HG03280 (cell line): ENCODE measurements around the gene PSAT1.

Experiments used
- ATAC-seq: cut with Tn5 transposase; IDR thresholded peaks from one replicate; pipeline ENCODE4 v1.9.1; 2021; ENCODE audit warnings: mild to moderate bottlenecking, moderate library complexity; ENCODE audit not compliant: unreplicated experiment

Gene PSAT1

DNA sequence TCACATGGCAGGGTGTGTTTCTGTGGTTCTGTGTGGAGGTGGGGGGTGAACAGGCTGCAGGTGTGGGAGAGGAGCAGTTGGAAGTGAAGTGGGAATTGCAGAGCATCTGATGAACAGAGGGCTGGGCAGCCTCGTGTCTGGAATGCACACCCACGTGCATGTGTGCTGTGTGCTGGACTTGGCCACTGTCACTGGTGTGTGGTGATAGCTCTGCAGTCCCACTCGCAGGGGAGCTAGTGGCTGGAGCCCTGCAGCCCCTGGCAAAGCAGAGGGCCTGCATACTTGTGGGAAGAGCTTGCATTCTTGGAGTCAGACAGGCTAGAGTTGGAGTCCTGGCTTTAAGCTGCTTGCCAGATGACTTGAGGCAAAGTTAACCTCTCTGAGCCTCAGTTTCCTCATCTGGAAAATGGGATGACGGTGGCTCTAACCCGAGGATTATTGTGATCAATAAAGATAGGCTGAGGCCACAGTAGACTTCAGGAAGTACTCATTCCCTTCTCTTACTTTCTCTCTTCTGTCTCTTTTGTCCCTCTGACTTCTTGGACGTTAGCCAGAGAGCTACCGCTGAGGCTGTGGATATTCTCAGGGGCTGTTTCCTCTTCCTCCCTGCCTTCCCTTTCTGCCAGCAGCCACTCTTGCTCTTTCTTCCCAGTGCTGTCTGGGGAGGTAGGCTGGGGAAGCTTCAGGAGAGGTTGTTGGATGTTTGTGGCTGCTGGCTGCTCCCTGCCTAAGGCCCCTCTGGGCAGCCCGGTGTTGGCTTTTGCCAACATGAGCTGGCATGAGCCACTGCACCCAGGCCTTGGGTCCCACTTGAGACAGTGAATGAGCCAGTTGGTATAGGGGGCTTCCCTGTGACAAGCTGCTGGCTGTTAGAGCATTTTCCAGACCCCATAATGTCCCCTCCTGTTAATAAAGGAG lies 18.3 kb downstream of the PSAT1 start:
- ATAC-seq = no peak

DNA sequence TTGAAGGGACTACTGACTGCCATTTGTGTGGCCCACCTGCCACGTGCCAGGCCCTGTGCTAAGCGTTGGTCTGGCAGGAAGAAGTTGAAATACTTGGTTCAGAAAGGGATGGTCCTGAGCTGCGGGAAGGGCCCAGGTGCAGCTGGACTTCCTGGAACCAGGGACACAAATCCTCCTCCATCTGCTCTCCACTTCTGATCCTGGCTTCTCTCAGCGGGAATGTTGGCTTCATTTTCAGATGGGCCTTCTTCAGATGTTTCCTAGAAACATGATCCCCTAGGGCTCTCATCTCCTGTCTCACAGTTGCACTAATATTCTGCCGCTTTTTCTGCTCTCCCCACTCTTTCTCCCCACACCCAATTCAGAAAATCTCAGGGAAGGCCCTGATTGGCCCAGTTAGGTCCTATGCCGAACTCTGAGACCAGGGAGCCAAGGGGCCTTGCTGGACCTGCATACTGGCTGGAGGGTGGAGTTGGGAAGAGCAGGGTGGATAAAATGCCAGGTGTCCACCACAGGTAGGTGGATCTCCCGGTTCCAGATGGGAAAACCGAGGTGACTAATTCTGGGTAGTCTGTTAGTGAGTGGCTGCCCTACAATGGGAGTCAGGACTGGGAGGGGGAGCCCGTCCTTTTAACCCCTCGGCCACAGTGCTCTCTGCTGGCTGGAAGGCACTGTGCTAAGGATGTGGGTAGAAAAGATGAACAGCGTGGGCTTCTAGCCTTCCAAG lies 19.4 kb downstream of the PSAT1 start:
- ATAC-seq = no peak

DNA sequence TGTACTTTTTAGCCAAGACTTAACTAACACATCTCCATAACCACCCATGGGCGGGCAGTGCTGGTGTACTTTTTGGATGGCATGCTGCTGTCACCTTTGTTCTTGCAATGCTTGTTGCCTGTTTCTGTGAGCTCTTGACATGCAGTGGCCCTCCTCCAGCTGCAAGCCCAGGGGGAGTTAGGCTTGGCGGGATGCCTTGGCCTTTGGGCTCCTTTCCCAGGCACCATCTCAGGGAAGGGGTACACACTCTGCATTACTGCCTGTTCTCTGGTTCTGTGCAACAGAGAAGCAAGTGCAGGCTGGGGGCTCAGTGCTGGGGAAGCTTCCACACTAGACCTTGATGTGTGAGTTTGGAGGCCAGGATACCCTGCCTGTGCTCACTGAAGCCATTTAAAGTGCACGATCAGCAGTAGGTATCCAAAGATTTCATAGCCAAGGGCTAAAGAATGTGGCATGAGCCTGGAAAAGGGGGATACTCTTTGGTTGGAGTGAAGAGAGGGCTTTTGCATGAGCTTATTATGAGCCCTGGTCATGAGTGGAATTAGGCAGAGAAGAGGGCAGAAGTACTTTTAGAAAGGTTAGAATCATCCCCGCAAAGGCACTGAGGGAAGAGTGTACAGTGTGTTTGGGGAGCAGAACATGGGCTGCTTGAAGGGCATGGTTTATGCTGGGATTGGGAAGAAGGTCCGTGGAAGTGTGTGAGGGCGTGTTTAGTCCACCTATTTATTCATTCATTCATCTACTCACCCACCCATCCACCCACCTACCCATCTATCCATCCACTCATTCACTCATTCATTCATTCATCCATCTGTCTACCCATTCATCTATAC lies 22.5 kb downstream of the PSAT1 start:
- no peak for ATAC-seq

DNA sequence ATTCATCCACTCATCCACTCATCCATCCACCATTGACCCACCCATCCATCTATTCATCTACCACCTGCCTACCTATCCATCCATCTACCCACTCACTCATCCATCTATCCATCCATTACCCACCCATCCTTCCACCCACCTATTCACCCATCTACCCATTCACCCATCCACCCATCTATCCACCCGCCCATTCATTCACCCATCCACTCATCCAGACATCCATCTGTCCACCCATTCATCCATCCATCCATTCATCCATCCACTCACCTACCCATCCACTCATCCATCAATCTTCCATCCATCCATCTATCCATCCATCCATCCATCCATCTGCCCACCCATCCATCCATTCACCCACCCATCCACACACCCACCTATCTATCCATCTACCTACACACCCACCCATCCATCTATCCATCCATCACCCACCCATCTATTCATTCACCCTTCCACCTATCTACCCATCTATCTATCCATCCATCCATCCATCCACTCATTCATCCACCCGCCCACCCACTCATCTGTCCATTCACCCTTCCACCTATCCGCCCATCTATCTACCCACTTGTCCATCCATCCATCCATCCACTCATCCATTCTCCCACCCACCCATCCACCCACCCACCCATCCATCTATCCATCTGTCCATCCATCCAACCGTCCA lies 23.2 kb downstream of the PSAT1 start:
- no peak for ATAC-seq

DNA sequence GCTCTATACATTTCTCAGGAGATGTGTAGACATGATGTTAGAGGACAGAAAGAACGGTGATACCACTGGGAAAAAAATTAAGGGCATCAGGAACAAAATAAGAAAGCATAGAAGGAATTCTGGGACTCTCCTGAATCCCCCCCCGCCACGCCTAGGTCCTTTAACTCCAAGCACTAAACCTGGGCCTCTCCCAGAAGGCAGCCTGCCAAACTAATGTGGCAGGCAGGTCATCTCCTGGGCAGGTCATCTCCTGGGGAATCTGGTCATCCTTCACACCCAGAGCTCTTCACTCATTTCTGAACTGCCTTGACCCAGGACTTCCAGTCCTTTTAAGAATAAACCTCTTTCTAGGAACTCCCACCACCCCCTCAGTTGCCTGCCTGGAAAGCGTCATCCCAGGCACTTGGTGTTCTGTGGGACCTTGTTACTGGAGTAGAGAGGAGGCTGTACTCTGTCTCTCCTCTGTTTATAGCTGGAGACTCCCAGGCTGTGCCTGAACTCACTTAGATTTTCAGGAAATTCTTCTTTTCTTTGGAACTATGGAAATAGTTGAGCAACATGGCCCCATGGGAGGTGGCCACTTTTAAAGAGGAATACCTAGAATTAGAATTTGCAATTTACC lies 24.1 kb downstream of the PSAT1 start:
- no peak for ATAC-seq

DNA sequence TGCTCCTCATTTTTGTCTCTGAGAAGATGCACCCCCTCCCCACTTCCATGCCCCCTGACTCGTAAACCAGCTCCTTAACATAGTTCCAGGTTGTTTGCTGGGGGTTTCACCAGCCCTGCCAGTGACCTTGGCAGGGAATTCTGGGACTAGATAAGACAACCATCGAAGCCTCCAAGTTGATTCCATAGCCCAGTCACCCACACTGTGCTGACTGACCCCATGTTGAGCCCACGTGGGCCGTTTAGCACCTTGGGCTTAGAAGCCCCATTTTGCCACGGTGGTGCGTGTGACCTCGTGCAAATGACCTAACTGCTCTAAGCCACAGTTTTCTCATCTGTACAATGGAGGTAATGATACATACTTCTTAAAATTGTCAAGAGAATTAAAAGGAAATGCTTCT lies 24.6 kb downstream of the PSAT1 start:
- no peak for ATAC-seq

DNA sequence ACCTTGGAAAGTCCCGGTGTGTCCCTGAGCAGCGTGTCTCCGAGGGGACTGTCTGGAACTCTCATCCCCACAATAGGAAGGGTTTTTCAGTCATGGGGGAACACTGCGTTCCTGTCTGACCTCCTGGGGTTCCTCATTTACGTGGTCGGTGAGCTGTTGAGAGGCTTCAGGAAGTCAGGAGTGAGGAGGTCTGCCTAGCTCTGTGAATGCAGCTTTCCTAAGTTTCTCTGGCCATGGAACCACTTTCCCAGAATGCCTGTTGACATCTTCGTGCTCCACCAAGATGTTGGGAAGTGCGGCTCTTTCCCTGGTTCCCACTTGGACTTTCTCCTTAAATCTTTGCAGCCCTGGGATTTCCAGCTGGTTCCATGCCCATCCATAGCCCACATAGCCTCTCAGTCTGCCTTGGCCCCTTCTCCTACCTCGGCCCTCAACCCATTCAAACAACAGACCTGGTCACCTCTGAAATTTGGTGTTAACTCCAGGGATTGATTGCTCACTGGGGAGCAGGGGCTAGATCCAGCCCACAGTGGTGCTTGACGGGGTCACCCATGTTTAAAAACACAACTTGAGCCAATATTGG lies 27.2 kb downstream of the PSAT1 start:
- no peak for ATAC-seq

DNA sequence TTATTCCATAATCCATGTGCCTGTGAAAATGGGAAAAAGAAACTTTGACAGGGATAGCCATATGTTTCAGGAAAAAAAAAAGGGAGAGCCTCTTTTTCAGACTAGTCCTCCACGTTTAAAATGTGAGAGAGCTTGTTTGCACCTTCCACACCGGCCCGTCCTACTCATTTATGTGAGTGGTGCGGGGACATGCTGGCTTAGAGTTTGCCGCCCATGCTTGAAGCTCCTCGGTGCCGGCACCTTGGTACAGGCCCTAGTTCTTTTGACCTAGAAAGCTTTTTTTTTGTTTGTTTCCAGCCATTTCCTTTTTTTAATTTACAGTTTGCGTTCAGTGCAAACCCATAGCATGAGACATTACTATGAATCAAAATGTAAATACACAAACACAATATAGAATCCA lies 27.8 kb downstream of the PSAT1 start:
- no peak for ATAC-seq

DNA sequence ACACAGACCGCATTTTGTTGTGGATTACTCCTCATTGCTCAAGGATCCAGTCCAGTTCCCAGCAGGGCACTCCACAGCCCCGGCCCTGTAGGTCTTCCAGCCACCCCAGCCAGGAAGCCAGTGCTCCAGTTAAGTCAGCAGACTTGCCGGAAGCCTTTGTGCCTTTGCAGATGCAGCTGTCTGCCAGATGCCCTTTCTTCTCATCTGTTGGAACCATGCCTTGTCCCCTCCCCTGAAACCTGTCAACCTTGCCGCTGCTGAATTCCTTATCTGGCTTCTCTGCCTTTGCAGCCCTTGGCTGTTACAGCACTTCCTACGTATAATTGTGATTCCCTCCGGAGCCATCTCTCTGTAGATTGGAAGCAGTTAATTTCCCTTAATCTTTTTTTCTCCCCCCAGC lies 28.4 kb downstream of the PSAT1 start:
- ATAC-seq = no peak

DNA sequence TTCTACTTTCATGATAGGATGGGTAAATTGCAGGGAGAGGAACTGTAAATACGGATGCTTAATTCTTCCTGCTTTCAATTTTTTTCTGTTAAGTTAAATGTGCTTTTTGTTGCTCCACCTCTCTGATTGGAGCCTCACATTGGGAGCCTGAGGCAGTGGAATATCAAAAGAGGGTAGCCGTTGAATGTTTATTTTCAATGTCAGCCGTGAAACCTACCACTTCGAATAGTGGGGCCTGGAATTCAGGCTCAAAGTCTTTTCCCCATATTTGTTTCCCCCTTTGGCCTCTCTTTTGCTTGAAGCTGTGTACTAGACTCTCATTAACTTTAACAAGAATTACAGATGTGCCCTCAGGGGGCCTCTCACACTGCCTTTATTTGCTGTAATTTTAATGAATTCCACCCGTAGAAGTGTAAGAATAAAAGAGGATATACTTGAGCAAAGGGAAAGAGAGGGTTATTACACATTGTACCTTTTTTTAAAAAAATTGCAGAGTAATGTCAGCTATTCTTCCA lies 29.0 kb downstream of the PSAT1 start:
- no peak for ATAC-seq

DNA sequence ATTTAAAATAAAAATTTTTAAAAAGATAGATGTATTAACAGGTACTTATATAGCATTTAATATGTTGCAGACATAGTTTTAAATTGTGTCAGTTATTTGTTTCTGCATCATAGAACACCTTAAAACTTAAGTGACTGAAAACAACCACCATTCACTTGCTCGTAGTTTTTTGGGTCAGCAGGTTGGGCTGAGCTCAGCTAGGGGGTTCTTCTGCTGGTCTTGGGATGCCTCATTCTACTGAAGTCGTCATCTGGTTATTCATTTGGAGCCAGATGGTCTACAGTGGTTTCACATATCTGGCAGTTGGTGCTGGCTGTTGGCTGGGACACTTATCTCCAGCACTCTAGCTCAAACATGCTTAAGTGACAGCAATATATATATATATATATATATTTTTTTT lies 29.6 kb downstream of the PSAT1 start:
- ATAC-seq = no peak

DNA sequence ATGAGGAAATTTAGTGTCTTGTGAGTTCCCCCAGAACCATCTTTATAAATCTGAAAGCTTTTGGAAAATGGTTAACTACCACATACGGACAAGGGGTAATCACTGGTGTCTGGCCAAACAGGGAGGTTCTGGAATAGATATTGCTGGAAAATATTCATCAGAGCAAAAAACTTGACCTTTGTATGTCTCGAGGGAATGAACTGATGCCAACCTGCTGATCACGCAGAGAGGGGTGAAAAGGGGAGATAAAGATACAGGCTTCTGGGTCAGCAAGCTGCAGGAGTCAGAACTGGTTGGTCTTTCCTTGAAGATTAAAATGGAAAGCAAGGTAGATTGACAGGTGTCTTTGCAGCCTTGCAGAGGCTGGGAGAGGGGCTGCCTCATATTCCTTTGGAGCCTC lies 35.5 kb downstream of the PSAT1 start:
- ATAC-seq = no peak

DNA sequence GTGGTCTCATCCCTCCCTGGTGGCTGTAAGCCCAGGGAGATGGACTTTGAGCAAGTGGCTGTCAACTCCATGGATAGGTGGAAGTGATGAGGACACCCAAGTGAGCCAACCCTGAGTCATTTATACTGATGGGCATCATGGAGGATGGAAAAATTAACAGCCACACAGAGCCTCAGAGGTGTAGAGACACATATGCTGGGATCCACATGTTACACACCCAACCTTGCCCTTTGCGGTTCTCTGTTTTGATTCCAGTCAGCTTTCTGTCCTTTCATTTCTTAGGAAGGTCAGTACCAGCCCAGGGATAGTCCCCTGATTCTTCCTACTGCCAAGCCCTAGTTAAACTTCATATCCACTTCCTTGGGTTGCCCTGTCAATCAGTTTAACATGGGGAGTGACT lies 51.9 kb downstream of the PSAT1 start:
- ATAC-seq = no peak

DNA sequence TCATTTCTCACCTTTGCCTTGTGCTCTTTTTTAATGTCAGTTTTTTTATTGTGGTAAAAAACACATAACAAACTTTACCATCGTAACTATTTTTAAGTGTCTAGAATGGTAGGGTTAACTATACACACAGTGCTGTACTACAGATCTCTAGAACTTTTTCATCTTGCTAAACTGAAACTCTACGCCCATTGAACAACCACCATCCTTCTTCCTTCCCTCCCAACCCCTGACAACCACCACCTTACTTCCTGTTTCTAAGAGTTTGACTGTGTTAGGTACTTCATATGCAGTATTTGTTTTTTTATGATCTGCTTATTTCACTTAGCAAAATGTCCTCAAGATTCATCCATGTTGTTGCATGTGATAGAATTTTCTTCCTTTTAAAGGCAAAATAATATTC lies 54.9 kb downstream of the PSAT1 start:
- ATAC-seq = no peak

DNA sequence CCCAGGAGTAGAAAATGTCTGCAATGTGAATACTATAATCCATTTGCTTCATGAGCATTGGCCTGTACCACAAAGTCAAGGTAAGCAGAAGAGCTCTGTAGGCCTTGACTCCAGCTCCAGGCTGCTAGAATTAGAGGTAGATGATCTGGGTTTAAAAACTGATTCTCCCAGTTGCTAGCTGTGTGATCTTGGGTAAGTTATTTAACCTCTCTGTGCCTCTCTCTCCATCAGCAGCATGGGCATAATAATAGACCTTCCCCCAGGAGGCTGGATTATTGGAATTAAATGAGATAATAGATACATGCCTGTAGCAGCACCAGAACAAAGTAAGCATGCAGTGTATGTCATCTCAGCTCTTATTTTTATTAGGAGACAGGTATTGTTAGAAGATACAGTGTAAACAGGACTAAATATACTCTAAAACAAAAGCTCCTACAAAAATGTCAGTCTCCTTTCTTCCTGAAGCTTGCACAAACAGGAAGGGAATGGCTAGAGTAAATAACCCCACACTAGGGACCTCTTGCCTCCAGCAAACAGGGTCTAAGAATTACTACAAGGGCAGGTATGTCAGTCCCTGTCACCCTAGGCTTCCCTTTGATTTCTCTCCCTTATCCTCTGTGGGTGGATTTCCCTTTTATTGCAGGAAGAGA lies 57.5 kb downstream of the PSAT1 start:
- ATAC-seq = no peak

DNA sequence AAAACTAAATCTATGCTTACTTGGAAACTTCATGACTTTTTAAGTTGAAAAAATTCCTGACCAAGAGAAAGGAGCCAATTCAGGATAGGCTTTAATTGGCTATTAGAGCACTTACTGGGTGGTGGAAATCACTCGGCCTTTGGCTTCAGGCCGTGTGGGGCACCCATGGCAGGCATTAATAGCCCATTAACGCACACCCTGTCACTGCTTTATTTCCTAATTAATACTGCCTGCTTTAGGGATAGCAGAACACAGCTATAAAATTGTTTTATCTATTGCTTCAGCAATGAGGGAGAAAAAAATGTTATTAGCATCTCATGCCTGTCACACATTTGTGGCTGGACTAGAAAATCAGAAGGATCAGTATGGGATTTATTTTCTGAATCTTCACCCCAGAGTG lies 58.1 kb downstream of the PSAT1 start:
- no peak for ATAC-seq

DNA sequence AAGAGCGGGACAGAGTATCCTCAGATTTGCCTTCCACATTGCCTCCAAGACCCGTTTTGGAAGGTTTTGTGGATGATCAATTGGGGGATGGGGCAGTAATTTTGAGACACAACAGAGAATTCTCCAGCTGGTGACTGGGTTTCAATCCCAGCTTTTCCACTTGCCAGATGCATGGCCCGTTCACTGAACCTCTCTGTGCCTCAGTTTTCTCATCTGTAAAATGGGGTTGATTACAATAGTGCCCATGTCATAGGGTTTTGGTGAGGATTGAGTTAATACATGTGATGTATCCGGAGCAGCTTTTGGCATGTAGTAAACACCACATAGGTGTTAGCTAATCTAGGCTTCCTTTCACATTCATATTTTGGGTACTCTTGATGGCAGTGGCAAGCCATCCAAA lies 59.7 kb downstream of the PSAT1 start:
- no peak for ATAC-seq

DNA sequence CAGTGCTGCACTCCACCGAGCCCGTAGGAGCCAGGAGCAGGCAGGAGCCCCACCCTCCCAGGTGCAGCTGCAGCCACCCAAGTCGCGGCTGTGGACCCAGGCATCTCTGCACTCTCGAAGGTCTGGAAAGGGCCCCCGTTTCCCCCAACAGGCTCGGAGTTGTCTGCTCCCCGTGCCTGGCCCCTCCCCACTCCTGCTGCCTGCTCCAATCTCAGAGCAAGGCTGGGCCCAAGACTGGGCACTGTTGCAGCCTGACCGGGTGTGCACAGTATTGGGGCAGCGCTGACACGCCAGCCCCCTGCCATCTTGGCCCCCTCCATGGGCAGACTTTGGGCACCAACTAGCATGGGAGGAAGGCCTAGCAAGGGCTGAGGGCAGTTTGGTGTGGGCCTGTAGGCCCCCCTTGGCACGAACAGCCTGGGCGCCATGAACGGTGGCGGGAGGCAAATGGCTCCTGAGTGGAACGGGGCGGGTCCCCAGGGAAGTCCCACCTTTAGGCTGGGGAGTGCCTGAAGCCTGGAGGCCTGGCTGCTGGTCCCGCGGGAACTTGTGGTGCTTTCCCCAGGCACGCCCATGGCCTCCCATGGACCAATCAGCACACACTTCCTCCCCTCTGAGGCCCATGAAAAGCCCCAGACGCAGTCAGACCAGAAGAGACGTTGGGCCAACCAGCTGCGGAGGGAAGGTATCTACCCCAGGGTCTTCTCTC lies 60.4 kb downstream of the PSAT1 start:
- ATAC-seq = no peak
